Stimulated activated effector memory CD8-positive, alpha-beta T cell treated with anti-CD3 and anti-CD28 coated beads, Interleukin-12 subunit alpha, Interleukin-12 subunit beta, amount 100 ng/mL, for 72 hours (primary cell): ENCODE data around the gene KLHL7.
A peak's percentile ranks its signal among the peaks of the same experiment; 100 is the strongest.
"Not testable (repeated sequence)": the region's sequence is repeated elsewhere in the genome, so short reads cannot be mapped to it uniquely, and the experiment has no call there.

Experiments
- ATAC-seq: fragments of 150-1000 bp; cut with Tn5 transposase; 2 replicates; pipeline ENCODE4 v1.10.0; 2021
- DNase-seq, 2 donors: peaks; one replicate each; pipeline ENCODE4 v3.0.0; 2021 to 2022; ENCODE audit warnings: low spot score in 2 of 2
- H3K27ac Mint-ChIP-seq: one replicate; pipeline ENCODE4 v1.8.0; 2022; ENCODE audit warnings: mild to moderate bottlenecking, mixed read lengths
- H3K36me3 Mint-ChIP-seq: one replicate; pipeline ENCODE4 v1.8.0; 2022; ENCODE audit warnings: mild to moderate bottlenecking, mixed read lengths
- H3K4me1 Mint-ChIP-seq: one replicate; pipeline ENCODE4 v1.8.0; 2022; ENCODE audit warnings: mixed read lengths
- H3K4me3 Mint-ChIP-seq: one replicate; pipeline ENCODE4 v1.8.0; 2022; ENCODE audit warnings: mild to moderate bottlenecking, mixed read lengths
- H3K9me3 Mint-ChIP-seq: one replicate; pipeline ENCODE4 v1.8.0; 2022; ENCODE audit warnings: mixed read lengths

The KLHL7 gene

GRCh38 chr7:23129036-23129435, 23.5 kb downstream of the KLHL7 start:
- Mint-ChIP-seq H3K4me3 (no peak overlapping the region), H3K36me3 (peaks cover 33% of the 10 kb centered on the region), H3K9me3 (peaks cover 2% of the 10 kb centered on the region)

DNA sequence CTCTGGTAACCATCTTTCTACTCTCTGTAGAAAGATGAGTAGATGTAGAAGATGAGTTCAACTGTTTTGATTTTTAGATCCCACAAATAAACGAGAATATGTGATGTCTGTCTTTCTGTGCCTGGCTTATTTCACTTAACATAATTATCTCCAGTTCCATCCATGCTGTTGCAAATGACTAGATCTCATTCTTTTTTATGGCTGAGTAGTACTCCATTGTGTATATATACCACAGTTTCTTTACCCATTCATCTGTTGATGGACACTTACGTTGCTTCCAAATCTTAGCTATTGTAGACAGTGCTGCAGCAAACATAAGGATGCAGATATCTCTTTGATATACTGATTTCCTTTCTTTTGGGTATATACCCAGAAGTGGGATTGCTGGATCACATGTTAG, 26.2 kb downstream of the KLHL7 start:
- H3K36me3 Mint-ChIP-seq, result peaks cover 14% of the 10 kb centered on the region
- not testable (repeated sequence) for DNase-seq, ATAC-seq, H3K4me1 Mint-ChIP-seq, H3K9me3 Mint-ChIP-seq, H3K4me3 Mint-ChIP-seq, H3K27ac Mint-ChIP-seq

More at GRCh38 chr7:23129036-23129435, 23.5 kb downstream of the KLHL7 start:
- ATAC-seq (no peak), DNase-seq (no peak)
- H3K27ac Mint-ChIP-seq, result no peak overlapping the region
- no peaks in the 10 kb centered on the region for H3K4me1 Mint-ChIP-seq

DNA sequence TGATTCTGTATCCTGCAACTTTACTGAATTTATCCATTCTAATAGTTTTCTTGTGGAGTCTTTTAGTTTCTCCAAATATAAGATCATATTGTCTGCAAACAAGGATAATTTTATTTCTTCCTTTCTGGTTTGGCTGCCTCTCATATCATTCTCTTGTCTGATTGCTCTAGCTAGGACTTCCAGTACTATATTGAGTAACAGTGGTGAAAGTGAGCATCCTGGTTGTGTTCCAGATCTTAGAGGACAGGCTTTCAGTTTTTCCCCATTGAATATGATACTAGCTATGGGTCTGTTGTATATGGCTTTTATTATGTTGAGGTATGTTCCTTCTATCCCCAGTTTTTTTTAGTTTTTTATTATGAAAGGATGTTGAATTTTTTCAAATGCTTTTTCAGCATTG, 28.2 kb downstream of the KLHL7 start:
- Mint-ChIP-seq H3K4me1 (no peaks in the 10 kb centered on the region), H3K27ac (no peak overlapping the region), H3K36me3 (peaks cover 4% of the 10 kb centered on the region), H3K9me3 (peaks cover 2% of the 10 kb centered on the region), H3K4me3 (no peak overlapping the region)
- DNase-seq (no peak), ATAC-seq (no peak)

- DNase-seq, result no peak
- no peak for ATAC-seq
- Mint-ChIP-seq H3K9me3 (peaks cover 2% of the 10 kb centered on the region), H3K27ac (no peak overlapping the region), H3K36me3 (no peaks in the 10 kb centered on the region), H3K4me3 (no peak overlapping the region), H3K4me1 (no peaks in the 10 kb centered on the region)
These were observed 30.2 kb downstream of the KLHL7 start for GRCh38 chr7:23135755-23136154.

DNA sequence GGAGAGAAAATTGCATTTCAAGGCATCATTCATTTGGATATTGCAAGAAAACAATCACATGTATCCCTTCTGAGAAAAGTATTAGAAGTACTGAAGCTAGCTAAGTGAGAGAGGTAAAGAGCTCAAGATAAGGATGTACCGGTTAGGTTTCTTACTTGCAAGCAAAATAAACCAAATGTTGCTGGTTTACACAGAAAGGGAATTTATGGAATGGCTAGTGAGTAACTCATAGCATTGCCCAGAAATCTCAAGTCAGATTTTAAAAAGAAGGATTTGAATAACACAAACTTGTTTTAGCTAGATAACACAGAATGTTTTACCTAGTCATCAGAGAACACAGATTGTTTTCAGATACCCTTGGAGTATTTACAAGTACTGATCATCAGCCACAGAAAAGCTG, 30.6 kb downstream of the KLHL7 start:
- DNase-seq (no peak), ATAC-seq (no peak)
- Mint-ChIP-seq H3K9me3 (peaks cover 2% of the 10 kb centered on the region), H3K4me3 (no peak overlapping the region), H3K27ac (no peak overlapping the region), H3K36me3 (no peaks in the 10 kb centered on the region), H3K4me1 (no peaks in the 10 kb centered on the region)

GRCh38 chr7:23157679-23158078, 52.1 kb downstream of the KLHL7 start:
- Mint-ChIP-seq H3K4me3 (no peak overlapping the region), H3K27ac (no peak overlapping the region), H3K4me1 (no peaks in the 10 kb centered on the region), H3K36me3 (peaks cover 6% of the 10 kb centered on the region), H3K9me3 (no peaks in the 10 kb centered on the region)
- DNase-seq, result no peak
- ATAC-seq, result no peak

DNA sequence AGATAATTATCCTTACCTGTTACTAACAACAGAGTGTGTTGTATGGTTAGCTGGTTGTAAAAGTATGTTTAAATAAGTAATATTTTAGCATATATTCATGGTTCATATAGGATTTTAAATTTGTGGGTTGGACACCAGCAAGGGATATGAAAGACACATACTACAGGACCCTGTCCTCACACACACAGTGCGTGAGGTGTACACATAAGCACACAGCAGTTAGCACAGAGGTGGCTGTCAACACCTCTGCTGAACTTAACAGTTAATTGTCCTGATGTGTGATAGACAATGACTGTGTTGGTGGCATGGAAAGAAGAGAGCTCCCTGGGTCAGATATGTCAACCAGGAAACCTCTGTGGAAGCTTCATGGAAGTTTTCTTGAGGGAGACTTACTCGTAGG, 53.0 kb downstream of the KLHL7 start:
- no peaks in the 10 kb centered on the region for H3K4me1 Mint-ChIP-seq
- ATAC-seq (no peak), DNase-seq (no peak)
- H3K9me3 Mint-ChIP-seq, result no peaks in the 10 kb centered on the region
- H3K4me3 Mint-ChIP-seq, result no peak overlapping the region
- H3K27ac Mint-ChIP-seq, result no peak overlapping the region
- H3K36me3 Mint-ChIP-seq, result peaks cover 5% of the 10 kb centered on the region

DNA sequence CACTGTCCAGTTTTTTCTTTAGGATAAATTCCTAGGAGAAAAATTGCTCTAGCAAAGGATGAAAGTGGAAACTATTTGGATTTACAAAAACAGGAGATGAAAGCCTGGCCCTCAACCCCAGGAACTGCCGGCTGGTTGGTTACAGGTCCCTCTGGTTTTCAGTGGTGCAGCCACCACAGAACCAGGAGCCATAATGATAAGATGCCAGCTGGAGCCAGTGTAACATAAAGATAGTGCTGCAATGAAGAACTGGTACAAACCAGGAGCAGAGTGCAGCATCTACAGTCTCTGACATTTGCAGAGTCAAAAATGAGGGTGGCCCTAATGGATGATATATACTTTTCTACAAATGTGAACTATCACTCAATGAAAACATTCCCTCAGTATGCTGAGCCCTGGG, 55.9 kb downstream of the KLHL7 start:
- DNase-seq (no peak), ATAC-seq (no peak)
- H3K4me3 Mint-ChIP-seq, result no peak overlapping the region
- H3K9me3 Mint-ChIP-seq, result no peaks in the 10 kb centered on the region
- H3K4me1 Mint-ChIP-seq, result no peaks in the 10 kb centered on the region
- no peaks in the 10 kb centered on the region for H3K36me3 Mint-ChIP-seq
- no peak overlapping the region for H3K27ac Mint-ChIP-seq

GRCh38 chr7:23164846-23165245, 59.3 kb downstream of the KLHL7 start:
- Mint-ChIP-seq H3K27ac (no peak overlapping the region), H3K9me3 (no peaks in the 10 kb centered on the region), H3K36me3 (no peaks in the 10 kb centered on the region), H3K4me3 (no peak overlapping the region), H3K4me1 (no peaks in the 10 kb centered on the region)
- ATAC-seq (no peak), DNase-seq (no peak)

- H3K9me3 Mint-ChIP-seq, result no peaks in the 10 kb centered on the region
- H3K27ac Mint-ChIP-seq, result no peak overlapping the region
- H3K4me1 Mint-ChIP-seq, result no peaks in the 10 kb centered on the region
- no peak for DNase-seq
- no peak for ATAC-seq
- H3K4me3 Mint-ChIP-seq, result no peak overlapping the region
- H3K36me3 Mint-ChIP-seq, result peaks cover under 1% of the 10 kb centered on the region
These were observed 59.7 kb downstream of the KLHL7 start for GRCh38 chr7:23165316-23165715.

DNA sequence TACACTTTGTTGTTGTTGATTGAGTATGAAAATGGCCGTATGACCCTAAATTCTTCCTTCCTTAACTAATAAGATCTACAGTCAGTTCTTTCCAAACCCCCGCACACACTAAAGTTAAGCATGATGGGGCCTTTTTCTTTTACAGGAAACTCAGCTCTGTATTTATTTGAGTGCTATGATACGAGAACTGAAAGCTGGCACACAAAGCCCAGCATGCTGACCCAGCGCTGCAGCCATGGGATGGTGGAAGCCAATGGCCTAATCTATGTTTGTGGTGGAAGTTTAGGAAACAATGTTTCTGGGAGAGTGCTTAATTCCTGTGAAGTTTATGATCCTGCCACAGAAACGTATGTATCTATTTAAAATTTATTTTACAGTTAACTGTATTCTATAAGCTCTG, 62.1 kb downstream of the KLHL7 start:
- ATAC-seq (no peak), DNase-seq (no peak)
- H3K4me3 Mint-ChIP-seq, result no peak overlapping the region
- no peaks in the 10 kb centered on the region for H3K4me1 Mint-ChIP-seq
- H3K27ac Mint-ChIP-seq, result no peak overlapping the region
- H3K36me3 Mint-ChIP-seq, result peaks cover 10% of the 10 kb centered on the region
- H3K9me3 Mint-ChIP-seq, result no peaks in the 10 kb centered on the region

DNA sequence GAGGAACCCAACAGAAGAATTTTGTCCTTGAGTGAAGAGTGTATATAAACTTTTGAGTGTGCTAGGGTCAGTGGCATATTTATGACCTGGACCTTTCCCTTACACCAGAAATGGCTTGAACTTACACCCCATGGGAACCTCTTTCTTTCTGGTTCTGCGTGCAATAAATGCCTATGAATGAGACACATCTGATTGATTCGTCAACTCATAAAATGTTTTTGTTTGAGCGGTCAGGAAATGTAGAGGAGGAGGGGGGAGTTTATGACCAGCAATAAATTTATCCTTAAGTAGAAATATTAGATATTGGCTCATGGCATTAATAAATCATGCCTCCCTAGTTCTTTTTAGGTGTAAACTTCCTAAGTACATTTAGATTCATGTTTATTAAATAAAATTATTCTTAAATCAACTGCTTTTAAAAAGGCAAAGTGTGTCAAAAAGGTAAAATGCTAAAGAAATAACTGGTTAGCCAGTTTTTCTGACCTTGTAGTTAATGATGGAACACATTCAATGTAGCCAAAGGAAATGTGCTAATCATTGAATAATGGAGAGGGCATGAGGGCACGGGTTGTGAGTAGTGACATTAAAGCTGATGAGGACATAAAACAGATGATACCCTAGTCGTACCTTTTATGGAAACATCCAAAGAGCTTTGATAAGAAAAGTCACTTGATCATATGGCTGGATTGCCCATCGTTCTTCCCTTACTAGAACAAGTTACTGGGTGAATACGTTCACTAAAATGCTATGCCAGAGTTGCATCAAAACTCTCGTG, 62.7 kb downstream of the KLHL7 start:
- Mint-ChIP-seq H3K36me3 (peaks cover 12% of the 10 kb centered on the region), H3K9me3 (no peaks in the 10 kb centered on the region), H3K27ac (no peak overlapping the region), H3K4me1 (no peaks in the 10 kb centered on the region), H3K4me3 (no peak overlapping the region)
- no peak for ATAC-seq
- no peak for DNase-seq

DNA sequence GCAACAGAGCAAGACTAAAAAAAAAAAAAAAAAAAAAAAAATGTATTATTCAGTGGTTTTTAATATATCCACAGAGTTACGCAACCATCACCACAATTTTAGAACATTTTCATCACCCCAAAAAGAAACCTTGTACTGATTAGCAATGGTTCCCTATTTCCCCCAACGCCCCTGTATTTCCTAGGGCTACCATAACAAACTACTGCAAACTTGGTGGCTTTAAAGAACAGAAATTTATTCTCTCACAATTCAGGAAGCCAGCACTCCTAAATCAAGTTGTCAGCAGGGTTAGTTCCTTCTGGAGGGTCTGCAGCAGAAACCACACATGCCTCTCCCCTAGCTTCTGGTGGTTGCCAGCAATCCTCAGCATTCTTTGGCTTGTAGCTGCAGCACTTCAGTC, 70.4 kb downstream of the KLHL7 start:
- no peak overlapping the region for H3K27ac Mint-ChIP-seq
- no peaks in the 10 kb centered on the region for H3K9me3 Mint-ChIP-seq
- no peaks in the 10 kb centered on the region for H3K4me1 Mint-ChIP-seq
- ATAC-seq (no peak), DNase-seq (no peak)
- no peak overlapping the region for H3K4me3 Mint-ChIP-seq
- peaks cover 15% of the 10 kb centered on the region for H3K36me3 Mint-ChIP-seq

- H3K36me3 Mint-ChIP-seq, result peaks cover 54% of the 10 kb centered on the region
- no peaks in the 10 kb centered on the region for H3K9me3 Mint-ChIP-seq
- peak within 1 kb of the TSS; percentile 98 for H3K27ac Mint-ChIP-seq
- DNase-seq (peak; percentile 94 to 98), ATAC-seq (peak; percentile 98)
- H3K4me3 Mint-ChIP-seq, result peak within 1 kb of the TSS; percentile 91
- H3K4me1 Mint-ChIP-seq, result peaks cover 22% of the 10 kb centered on the region
These were observed 76.3 kb downstream of the KLHL7 start, which contains the start of gene NUP42 for GRCh38 chr7:23181684-23182553. Gene NUP42, plus strand, starts transcription at chr7:23182048. Its CDS starts 38 bp downstream, at chr7:23182086.

DNA sequence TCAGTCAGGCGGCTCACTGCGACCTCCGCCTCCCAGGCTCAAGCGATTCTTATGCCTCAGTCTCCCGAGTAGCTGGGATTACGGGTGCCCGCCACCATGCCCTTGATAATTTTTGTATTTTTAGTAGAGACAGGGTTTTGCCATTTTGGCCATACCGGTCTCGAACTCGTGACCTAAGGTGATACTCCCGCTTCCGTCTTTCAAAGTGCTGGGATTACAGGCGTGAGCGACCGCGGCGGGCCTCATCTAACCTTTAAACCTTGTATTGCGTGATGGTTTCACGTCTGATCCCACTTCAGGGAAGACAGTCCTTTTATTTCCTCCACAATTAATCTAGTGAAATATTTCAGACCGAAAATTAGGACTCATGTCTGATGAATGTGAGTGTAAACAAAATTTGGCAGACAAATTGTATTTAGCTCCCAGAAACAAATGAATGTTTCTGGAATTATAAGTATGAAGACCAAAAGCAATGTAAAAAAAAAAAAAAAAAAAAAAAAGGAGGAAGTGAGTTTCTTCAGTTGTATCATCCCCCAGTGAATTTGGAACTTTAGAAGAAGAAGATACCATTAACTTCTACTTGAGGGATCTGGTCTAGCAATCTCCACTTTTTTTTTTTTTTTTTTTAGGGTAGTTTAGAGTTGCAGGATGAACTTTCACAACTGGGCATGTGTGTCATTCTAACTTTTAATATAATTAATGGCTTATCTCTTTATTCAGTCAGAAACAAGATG, 77.9 kb downstream of the KLHL7 start:
- peaks cover 22% of the 10 kb centered on the region for H3K4me1 Mint-ChIP-seq
- peak overlapping the region; percentile 91 for H3K4me3 Mint-ChIP-seq

More for the DNA sequence above, 77.9 kb downstream of the KLHL7 start:
- no peak for DNase-seq
- no peak for ATAC-seq
- Mint-ChIP-seq H3K9me3 (no peaks in the 10 kb centered on the region), H3K36me3 (peaks cover 69% of the 10 kb centered on the region), H3K27ac (peak overlapping the region; percentile 98)
